Fibroblast of lung (primary cell): ENCODE data around the gene FAF2. TPM values are rescaled to one million over a fixed set of nuclear protein-coding genes. Genes with fewer than 3 reads are reported as not detected.
A peak's percentile ranks its signal among the peaks of the same experiment; 100 is the strongest.

Source experiments
- DNase-seq, 2 donors: peaks; one replicate each; pipeline versions ENCODE4 v3.0.0 to v3.0.0-alpha.2; 2010; ENCODE audit warnings: low read depth in 2 of 2
- H2AFZ ChIP-seq: 2 replicates; pipeline ENCODE4 v1.5.1; 2012; ENCODE audit warnings: low read length, control low read depth, inconsistent platforms
- H3K27ac ChIP-seq: 2 replicates; pipeline ENCODE4 v1.5.1; 2011; ENCODE audit warnings: low read length, control low read depth; ENCODE audit not compliant: insufficient read depth
- H3K27me3 ChIP-seq: 2 replicates; pipeline ENCODE4 v1.5.1; 2011; ENCODE audit warnings: mild to moderate bottlenecking, low read length; ENCODE audit not compliant: control insufficient read depth, insufficient read depth
- H3K36me3 ChIP-seq: 2 replicates; pipeline ENCODE4 v1.5.1; 2011; ENCODE audit warnings: low read length; ENCODE audit not compliant: control insufficient read depth, insufficient read depth
- H3K4me1 ChIP-seq: 2 replicates; pipeline ENCODE4 v1.5.1; 2011; ENCODE audit warnings: low read length; ENCODE audit not compliant: control insufficient read depth, insufficient read depth; ENCODE audit errors: extremely low read depth
- H3K4me2 ChIP-seq: 2 replicates; pipeline ENCODE4 v1.5.1; 2011; ENCODE audit warnings: low read length, control low read depth; ENCODE audit not compliant: insufficient read depth; ENCODE audit errors: extremely low read depth
- H3K4me3 ChIP-seq, 4 experiments: fragments of 200-600 bp in 1 of 4; sonication (generic) in 1 of 4; replicated peaks in 1 of 4; 2 replicates each; pipeline ENCODE4 v1.5.1; 2011 to 2016; ENCODE audit warnings: low read length in 4 of 4, low read depth in 3 of 4, mild to moderate bottlenecking in 3 of 4, control low read depth in 2 of 4, inconsistent platforms in 1 of 4, mixed read lengths in 1 of 4; ENCODE audit not compliant: insufficient read depth in 1 of 4; ENCODE audit errors: control extremely low read depth in 1 of 4
- H3K79me2 ChIP-seq: 2 replicates; pipeline ENCODE4 v1.5.1; 2012; ENCODE audit warnings: mild to moderate bottlenecking, low read length, inconsistent platforms; ENCODE audit not compliant: control insufficient read depth, insufficient read depth
- H3K9ac ChIP-seq: 2 replicates; pipeline ENCODE4 v1.5.1; 2011; ENCODE audit warnings: mild to moderate bottlenecking, low read length, control low read depth; ENCODE audit not compliant: insufficient read depth
- H3K9me3 ChIP-seq: 2 replicates; pipeline ENCODE4 v1.5.1; 2012; ENCODE audit warnings: low read depth, low read length; ENCODE audit not compliant: control insufficient read depth, insufficient read depth
- H4K20me1 ChIP-seq: 2 replicates; pipeline ENCODE4 v1.5.1; 2011; ENCODE audit warnings: low read length; ENCODE audit not compliant: control insufficient read depth, insufficient read depth; ENCODE audit errors: extremely low read depth
- CTCF ChIP-seq, 2 donors: IDR thresholded peaks in 1 of 2; conservative IDR thresholded peaks in 1 of 2; 1 replicate in 1 of 2; 2 replicates in 1 of 2; pipeline ENCODE4 v1.5.1; 2011 to 2012; ENCODE audit warnings: low read length in 2 of 2, control low read depth in 1 of 2, inconsistent platforms in 1 of 2, low read depth in 1 of 2, mild to moderate bottlenecking in 1 of 2
- EZH2 ChIP-seq: IDR thresholded peaks from 2 replicates; pipeline ENCODE4 v1.5.1; 2012; ENCODE audit warnings: low read length, control low read depth, mild to moderate bottlenecking; ENCODE audit errors: missing control alignments
- polyA plus RNA-seq, 2 donors: library from polyadenylated mRNA; depleted of rRNA in 1 of 2; stranded (reverse) in 1 of 2; unstranded in 1 of 2; fragments of >200 nt; gene quantifications; 2 replicates each; pipeline ENCODE4 v1.2.1, GENCODE V29; 2011 to 2012; ENCODE audit warnings: missing spikeins in 1 of 2
- total RNA-seq: library from RNA; depleted of rRNA; stranded (reverse); fragments of >200 nt; gene quantifications from 2 replicates; pipeline ENCODE4 v1.2.1, GENCODE V29; 2014

Gene FAF2
- total and polyA plus RNA-seq, 2 donors (not counting 1 experiment from before 2014, with no cell fraction given): 38.5 to 55.5 TPM

- Histone ChIP-seq H3K79me2 (peaks cover 46% of the 10 kb centered on the region), H3K4me3 (peak overlapping the region in 3 of 4 experiments; percentile 18 to 87 (median 64)), H3K4me1 (peaks cover 17% of the 10 kb centered on the region), H3K4me2 (peak overlapping the region; percentile 84), H2AFZ (no peak overlapping the region), H3K27me3 (no peaks in the 10 kb centered on the region), H3K36me3 (peaks cover 3% of the 10 kb centered on the region), H3K9ac (no peak overlapping the region), H4K20me1 (no peaks in the 10 kb centered on the region), H3K9me3 (no peaks in the 10 kb centered on the region), H3K27ac (no peak overlapping the region)
- DNase-seq: no peak
- TF ChIP-seq EZH2 (no peak), CTCF (conservative IDR thresholded peaks at IDR 0.05 in 1 of 2, IDR thresholded peaks at IDR 0.05 in 1 of 2; ENCODE audit: low read depth in 1 of 2, low read length in 2 of 2) (no peak)
These were observed 33.5 kb upstream of the FAF2 start for GRCh38 chr5:176414704-176415103.

- no peak overlapping the region for H2AFZ ChIP-seq
These were observed 32.8 kb upstream of the FAF2 start for GRCh38 chr5:176415240-176415951.

More at GRCh38 chr5:176415240-176415951, 32.8 kb upstream of the FAF2 start:
- no peak for DNase-seq
- H4K20me1 ChIP-seq: no peaks in the 10 kb centered on the region
- no peaks in the 10 kb centered on the region for H3K9me3 ChIP-seq
- H3K27me3 ChIP-seq: no peaks in the 10 kb centered on the region
- H3K4me1 ChIP-seq: peaks cover 17% of the 10 kb centered on the region
- peak overlapping the region; percentile 64 to 87 (median 78) for H3K4me3 ChIP-seq
- no peaks in the 10 kb centered on the region for H3K36me3 ChIP-seq
- peak overlapping the region; percentile 93 for H3K9ac ChIP-seq
- H3K79me2 ChIP-seq: peaks cover 44% of the 10 kb centered on the region
- peak overlapping the region; percentile 91 for H3K27ac ChIP-seq
- H3K4me2 ChIP-seq: peak overlapping the region; percentile 84
- TF ChIP-seq EZH2 (no peak), CTCF (conservative IDR thresholded peaks at IDR 0.05 in 1 of 2, IDR thresholded peaks at IDR 0.05 in 1 of 2; ENCODE audit: low read depth in 1 of 2, low read length in 2 of 2) (no peak)
